ENCODE measurements around the gene USH1G. TPM values are rescaled to one million over a fixed set of nuclear protein-coding genes. Genes with fewer than 3 reads are reported as not detected.

The USH1G gene
- total RNA-seq, 2 experiments from 2014 or later: not detected

GRCh38 chr17:74898376-74898946 is 24.6 kb downstream of the USH1G start:
- Mint-ChIP-seq H3K36me3 (ENCODE audit: low read depth) (no peaks in the 10 kb centered on the region), H3K27ac (no peak overlapping the region), H3K9me3 (ENCODE audit: low read depth) (no peaks in the 10 kb centered on the region), H3K27me3 (peaks cover 22% of the 10 kb centered on the region), H3K4me3 (no peak overlapping the region), H3K4me1 (peaks cover 3% of the 10 kb centered on the region)
- intact Hi-C loops (cut with DNase I, micrococcal nuclease): no loop called here
- DNase-seq (no peak), ATAC-seq (no peak)
- ChIA-PET CTCF (interaction anchor here (0.7 kb wide), 1 partner anchor 851 kb away, joined by 3 read pairs; no protein-coding TSS in a partner anchor), POLR2A (no interaction called here)

GRCh38 chr17:74893936-74894671 is 29.0 kb downstream of the USH1G start:
- peaks cover 28% of the 10 kb centered on the region for H3K27me3 Mint-ChIP-seq
- DNase-seq: no peak
- H3K4me3 Mint-ChIP-seq: no peak overlapping the region
- POLR2A ChIA-PET: no interaction called here
- H3K4me1 Mint-ChIP-seq: peaks cover 3% of the 10 kb centered on the region
- no peak for ATAC-seq
- no peaks in the 10 kb centered on the region for H3K36me3 Mint-ChIP-seq (ENCODE audit: low read depth)
- intact Hi-C loops (cut with DNase I, micrococcal nuclease): no loop called here
- CTCF ChIA-PET: interaction anchor here (0.7 to 1.0 kb wide), 2 partner anchors 85 to 147 kb away, joined by 3 read pairs; no protein-coding TSS in a partner anchor
- H3K27ac Mint-ChIP-seq: no peak overlapping the region
- no peaks in the 10 kb centered on the region for H3K9me3 Mint-ChIP-seq (ENCODE audit: low read depth)

DNA sequence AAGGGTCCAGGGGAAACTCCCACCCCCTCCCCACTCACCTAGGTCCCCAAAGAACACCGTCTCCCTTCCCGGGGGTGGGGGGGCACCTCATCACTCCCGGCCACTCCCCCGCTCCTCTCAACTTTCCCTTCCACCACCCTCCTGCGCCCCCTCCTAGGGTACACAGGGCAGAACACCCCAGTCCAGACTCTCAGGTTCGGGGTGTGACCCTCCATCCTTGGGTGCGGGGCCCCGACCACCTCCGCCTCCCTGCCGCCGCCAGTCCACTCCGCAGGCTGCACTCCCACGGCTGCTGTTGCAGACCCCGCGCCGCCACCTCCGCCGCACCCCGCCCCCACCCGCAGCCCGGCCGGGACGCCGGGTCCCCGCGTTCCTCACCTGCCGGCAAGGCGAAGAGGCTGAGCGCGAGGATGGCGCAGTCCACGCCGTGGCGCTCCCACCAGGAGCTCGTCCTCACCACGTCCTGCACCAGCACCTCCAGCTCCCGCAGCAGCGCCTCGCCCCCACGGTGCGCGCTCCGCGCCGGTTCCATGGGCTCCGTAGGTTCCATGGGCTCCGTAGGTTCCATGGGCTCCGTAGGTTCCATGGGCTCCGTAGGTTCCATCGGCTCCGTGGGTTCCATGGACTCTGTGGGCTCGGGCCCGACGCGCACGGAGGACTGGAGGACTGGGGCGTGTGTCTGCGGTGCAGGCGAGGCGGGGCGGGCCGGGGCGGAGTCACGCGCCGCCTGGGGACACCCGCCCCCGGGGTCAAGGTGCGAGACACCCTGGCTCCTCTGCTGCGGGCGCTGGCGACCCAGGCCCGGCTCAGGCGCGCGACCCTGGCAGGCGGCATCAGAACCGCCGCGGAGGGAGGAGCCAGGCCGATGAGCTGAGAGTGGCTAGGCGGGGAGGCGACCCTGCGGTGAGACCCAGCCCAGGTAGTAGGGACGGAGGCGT is 29.8 kb downstream of the USH1G start, which contains the start of gene FADS6:
FADS6 (minus strand) TSS at position 660 of the 938 bp plus-strand sequence; CDS start at position 622, 38 bp downstream.
- no peak within 1 kb of the TSS for H3K4me3 Mint-ChIP-seq
- H3K27me3 Mint-ChIP-seq: peaks cover 28% of the 10 kb centered on the region
- CTCF ChIA-PET: interaction anchor here (0.6 to 2.1 kb wide), 3 partner anchors 28 to 146 kb away, joined by 3 to 5 read pairs (median 3); no protein-coding TSS in a partner anchor

DNA sequence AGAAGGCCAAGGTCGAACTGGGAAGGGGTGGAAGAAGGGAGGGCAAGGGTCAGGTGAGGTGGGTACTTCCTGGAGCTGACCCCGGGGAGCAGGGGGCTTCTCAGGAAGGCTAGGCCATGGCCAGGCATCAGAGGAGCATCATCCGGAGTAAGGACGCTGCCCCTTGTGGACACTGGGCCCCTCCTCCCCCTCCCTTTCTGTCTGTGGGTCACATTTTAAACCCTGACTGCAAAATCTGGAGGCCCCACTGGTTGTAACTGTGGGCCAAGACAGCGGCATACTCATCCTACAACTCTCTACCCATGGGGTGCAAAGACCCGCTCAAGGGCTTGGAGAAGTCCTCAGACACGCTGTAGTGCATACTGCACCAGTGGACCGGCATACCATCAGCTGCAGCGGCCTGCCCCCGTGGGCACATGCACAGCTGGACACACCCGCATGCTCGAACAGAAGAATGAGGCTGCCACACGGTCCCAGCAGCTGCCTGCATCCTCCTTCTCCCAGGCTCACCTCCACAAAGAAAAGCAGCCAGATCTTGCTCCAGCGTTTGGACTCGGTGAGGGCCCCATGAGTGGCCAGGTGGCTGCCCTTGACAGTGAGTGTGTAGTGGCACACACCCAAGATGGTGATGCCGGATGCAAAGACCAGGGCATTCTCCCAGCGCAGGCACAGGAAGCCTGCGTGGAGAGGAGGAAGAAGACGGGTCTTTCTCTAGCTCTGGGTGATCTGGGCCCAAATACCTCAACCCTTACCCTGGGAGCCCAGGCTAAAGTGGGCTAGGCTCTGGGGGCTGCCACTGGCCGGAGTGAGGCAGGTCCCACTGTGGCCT is 30.8 kb downstream of the USH1G start:
- Mint-ChIP-seq H3K4me3 (no peak overlapping the region), H3K27me3 (peaks cover 28% of the 10 kb centered on the region)
- ATAC-seq: no peak

More for the DNA sequence above, 29.8 kb downstream of the USH1G start, which contains the start of gene FADS6:
- no peaks in the 10 kb centered on the region for H3K36me3 Mint-ChIP-seq (ENCODE audit: low read depth)
- POLR2A ChIA-PET: no interaction called here
- ATAC-seq (peak; percentile 61), DNase-seq (peak; percentile 18)
- peaks cover 3% of the 10 kb centered on the region for H3K4me1 Mint-ChIP-seq
- H3K9me3 Mint-ChIP-seq (ENCODE audit: low read depth): no peaks in the 10 kb centered on the region
- intact Hi-C loops (cut with DNase I, micrococcal nuclease): no loop called here
- no peak within 1 kb of the TSS for H3K27ac Mint-ChIP-seq

GRCh38 chr17:74890554-74890953 is 32.5 kb downstream of the USH1G start:
- H3K36me3 Mint-ChIP-seq (ENCODE audit: low read depth): no peaks in the 10 kb centered on the region
- H3K4me3 Mint-ChIP-seq: no peak overlapping the region
- intact Hi-C loops (cut with DNase I, micrococcal nuclease): no loop called here
- H3K27ac Mint-ChIP-seq: no peak overlapping the region
- peaks cover 23% of the 10 kb centered on the region for H3K27me3 Mint-ChIP-seq
- CTCF ChIA-PET: interaction anchor here (0.6 to 1.6 kb wide), 5 partner anchors 9 to 602 kb away, joined by 3 to 4 read pairs (median 3); no protein-coding TSS in a partner anchor
- POLR2A ChIA-PET: no interaction called here
- H3K9me3 Mint-ChIP-seq (ENCODE audit: low read depth): no peaks in the 10 kb centered on the region
- ATAC-seq (no peak), DNase-seq (no peak)
- peaks cover 3% of the 10 kb centered on the region for H3K4me1 Mint-ChIP-seq

More for the DNA sequence above, 30.8 kb downstream of the USH1G start:
- peaks cover 3% of the 10 kb centered on the region for H3K4me1 Mint-ChIP-seq
- H3K27ac Mint-ChIP-seq: no peak overlapping the region
- no peak for DNase-seq
- no peaks in the 10 kb centered on the region for H3K36me3 Mint-ChIP-seq (ENCODE audit: low read depth)
- H3K9me3 Mint-ChIP-seq (ENCODE audit: low read depth): no peaks in the 10 kb centered on the region
- ChIA-PET CTCF (interaction anchor here (0.7 to 2.1 kb wide), 5 partner anchors 10 to 325 kb away, joined by 3 to 5 read pairs (median 3); partner anchors contain the start of gene CD300H), POLR2A (no interaction called here)
- intact Hi-C loops (cut with DNase I, micrococcal nuclease): no loop called here

- H3K36me3 Mint-ChIP-seq (ENCODE audit: low read depth): no peaks in the 10 kb centered on the region
- ATAC-seq: no peak
- H3K4me1 Mint-ChIP-seq: no peaks in the 10 kb centered on the region
- H3K27me3 Mint-ChIP-seq: peaks cover 20% of the 10 kb centered on the region
- ChIA-PET POLR2A (no interaction called here), CTCF (interaction anchor here (0.9 kb wide), 1 partner anchor 67 kb away, joined by 3 read pairs; no protein-coding TSS in a partner anchor)
- no peak overlapping the region for H3K4me3 Mint-ChIP-seq
- DNase-seq: no peak
- no peaks in the 10 kb centered on the region for H3K9me3 Mint-ChIP-seq (ENCODE audit: low read depth)
- intact Hi-C loops (cut with DNase I, micrococcal nuclease): no loop called here
- no peak overlapping the region for H3K27ac Mint-ChIP-seq
Measured at GRCh38 chr17:74888469-74888868, 34.6 kb downstream of the USH1G start.

DNA sequence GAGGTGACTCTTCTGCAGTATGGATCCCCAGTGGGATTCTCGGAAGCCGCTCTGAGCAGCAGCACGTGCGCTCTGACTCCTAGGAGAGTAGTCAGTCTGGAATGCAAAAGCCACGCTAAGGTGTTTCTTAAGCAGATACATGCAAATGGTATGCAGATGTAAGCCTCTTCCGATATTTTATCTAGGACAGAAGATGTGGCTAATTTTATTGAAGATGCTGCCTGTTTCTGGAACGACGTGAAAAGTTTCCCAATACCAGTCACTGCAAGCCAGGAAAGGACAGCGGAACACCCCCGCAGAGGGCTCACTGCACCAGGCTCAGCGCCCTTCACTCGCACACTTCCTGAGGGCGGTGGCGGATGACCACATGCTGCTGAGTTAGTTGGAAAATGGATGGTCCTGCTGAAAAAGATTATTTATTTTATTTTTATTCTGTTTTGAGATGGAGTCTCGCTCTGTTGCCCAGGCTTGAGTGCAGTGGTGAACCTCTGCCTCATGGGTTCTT is 39.8 kb downstream of the USH1G start:
- ATAC-seq: no peak

DNA sequence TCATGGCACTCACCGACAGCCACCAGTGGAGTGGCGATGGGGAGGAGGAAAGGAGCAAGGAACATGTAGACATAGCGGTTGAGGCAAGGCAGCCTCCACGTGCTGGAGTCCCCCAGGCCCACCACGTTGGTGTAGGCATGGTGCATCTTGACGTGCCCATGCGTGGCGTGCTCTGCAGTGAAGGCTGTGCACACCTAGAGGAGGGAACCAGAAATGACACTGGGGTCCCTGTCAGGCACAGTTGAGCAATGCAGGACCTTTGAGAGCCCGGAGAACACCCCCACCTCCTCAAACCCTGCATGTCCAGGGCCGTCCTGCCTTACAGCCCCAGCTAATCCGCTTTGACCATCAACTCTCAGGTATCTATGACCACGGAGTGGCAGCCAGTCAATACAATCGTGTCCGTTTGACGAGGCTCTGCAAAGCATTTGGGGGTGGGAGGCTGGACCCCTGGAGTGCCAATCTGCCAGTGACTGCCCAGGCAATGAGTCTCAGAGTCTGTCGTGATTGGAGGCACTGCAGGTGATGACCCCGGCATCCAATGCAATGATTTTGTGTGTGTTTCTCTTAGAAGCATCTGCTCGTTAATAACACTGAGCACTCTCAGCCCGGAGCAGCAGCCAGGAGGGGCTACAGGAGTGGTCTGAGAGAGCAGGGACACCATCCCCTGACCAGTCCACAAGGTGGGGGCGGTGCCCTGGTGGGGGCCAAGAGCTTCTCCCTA is 40.4 kb downstream of the USH1G start:
- no peaks in the 10 kb centered on the region for H3K4me1 Mint-ChIP-seq
- POLR2A ChIA-PET: no interaction called here
- H3K36me3 Mint-ChIP-seq (ENCODE audit: low read depth): no peaks in the 10 kb centered on the region
- CTCF ChIA-PET: interaction anchor here (0.6 to 1.5 kb wide), 2 partner anchors 9 to 91 kb away, joined by 3 to 4 read pairs; no protein-coding TSS in a partner anchor
- no peak overlapping the region for H3K4me3 Mint-ChIP-seq
- intact Hi-C loops (cut with DNase I, micrococcal nuclease): no loop called here
- peaks cover 8% of the 10 kb centered on the region for H3K27me3 Mint-ChIP-seq
- no peak for ATAC-seq
- no peaks in the 10 kb centered on the region for H3K9me3 Mint-ChIP-seq (ENCODE audit: low read depth)
- no peak for DNase-seq
- no peak overlapping the region for H3K27ac Mint-ChIP-seq

More for the DNA sequence above, 39.8 kb downstream of the USH1G start:
- Mint-ChIP-seq H3K36me3 (ENCODE audit: low read depth) (no peaks in the 10 kb centered on the region), H3K27me3 (peaks cover 8% of the 10 kb centered on the region), H3K27ac (no peak overlapping the region), H3K4me3 (no peak overlapping the region), H3K4me1 (no peaks in the 10 kb centered on the region), H3K9me3 (ENCODE audit: low read depth) (no peaks in the 10 kb centered on the region)
- intact Hi-C loops (cut with DNase I, micrococcal nuclease): no loop called here
- POLR2A ChIA-PET: no interaction called here
- no peak for DNase-seq
- CTCF ChIA-PET: interaction anchor here (0.6 kb wide), 1 partner anchor 10 kb away, joined by 3 read pairs; no protein-coding TSS in a partner anchor

DNA sequence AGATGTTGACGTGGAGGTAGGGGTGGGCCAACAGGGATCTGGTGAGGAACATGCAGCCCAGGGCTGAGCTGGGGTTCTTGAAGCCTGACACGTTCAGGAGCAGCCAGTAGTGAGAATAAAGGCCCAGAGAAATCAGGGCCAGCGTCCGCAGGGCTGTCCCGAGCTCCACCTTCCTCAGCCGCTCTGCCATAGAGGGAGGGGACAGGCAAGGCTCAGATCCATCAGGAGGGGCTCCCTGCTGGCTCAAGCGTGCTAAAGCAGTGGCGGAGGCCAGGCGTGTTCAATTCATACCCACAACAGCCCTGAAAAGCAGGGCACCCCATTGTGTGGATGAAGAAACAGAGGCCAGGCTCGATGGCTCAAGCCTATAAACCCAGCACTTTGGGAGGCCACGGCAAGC is 42.0 kb downstream of the USH1G start:
- ATAC-seq (no peak), DNase-seq (no peak)
- Mint-ChIP-seq H3K27me3 (peaks cover 8% of the 10 kb centered on the region), H3K9me3 (ENCODE audit: low read depth) (no peaks in the 10 kb centered on the region), H3K36me3 (ENCODE audit: low read depth) (no peaks in the 10 kb centered on the region), H3K27ac (no peak overlapping the region), H3K4me1 (no peaks in the 10 kb centered on the region), H3K4me3 (no peak overlapping the region)
- intact Hi-C loops (cut with DNase I, micrococcal nuclease): no loop called here
- CTCF ChIA-PET: interaction anchor here (0.6 to 1.6 kb wide), 5 partner anchors 9 to 143 kb away, joined by 3 to 4 read pairs (median 3); no protein-coding TSS in a partner anchor
- POLR2A ChIA-PET: no interaction called here

GRCh38 chr17:74879308-74879707 is 43.7 kb downstream of the USH1G start:
- intact Hi-C loops (cut with DNase I, micrococcal nuclease): no loop called here
- DNase-seq: no peak

More at GRCh38 chr17:74879308-74879707, 43.7 kb downstream of the USH1G start:
- no peak overlapping the region for H3K4me3 Mint-ChIP-seq
- ChIA-PET CTCF (interaction anchor here (1.6 kb wide), 1 partner anchor 142 kb away, joined by 4 read pairs; no protein-coding TSS in a partner anchor), POLR2A (interaction anchor here (0.6 kb wide), 1 partner anchor 10 kb away, joined by 3 read pairs; no protein-coding TSS in a partner anchor)
- H3K9me3 Mint-ChIP-seq (ENCODE audit: low read depth): no peaks in the 10 kb centered on the region
- H3K4me1 Mint-ChIP-seq: peaks cover 7% of the 10 kb centered on the region
- no peaks in the 10 kb centered on the region for H3K27me3 Mint-ChIP-seq
- no peak overlapping the region for H3K27ac Mint-ChIP-seq
- no peak for ATAC-seq
- H3K36me3 Mint-ChIP-seq (ENCODE audit: low read depth): no peaks in the 10 kb centered on the region
